Measurements from ENCODE around the gene CANX.
A peak's percentile ranks its signal among the peaks of the same experiment; 100 is the strongest.

CANX gene

GRCh38 chr5:179749857-179750508 is 51.2 kb downstream of the CANX start:
- no peak for DNase-seq (ENCODE audit: low read depth in 2 of 2)

DNA sequence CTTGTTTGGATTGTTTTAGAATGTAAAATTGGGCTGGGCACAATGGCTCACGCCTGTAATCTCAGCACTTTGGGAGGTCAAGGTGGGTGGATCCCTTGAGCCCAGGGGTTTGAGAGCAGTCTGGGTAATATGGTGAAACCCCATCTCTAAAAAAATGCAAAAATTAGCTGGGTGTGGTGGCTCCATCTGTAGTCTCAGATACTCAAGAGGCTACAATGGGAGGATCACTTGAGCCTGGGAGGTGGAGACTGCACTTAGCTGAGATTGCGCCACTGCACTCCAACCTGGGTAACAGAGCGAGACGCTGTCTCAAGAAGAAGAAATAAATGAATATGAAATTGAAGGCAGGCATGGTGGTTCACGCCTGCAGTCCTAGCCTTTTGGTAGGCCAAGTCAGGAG is 55.2 kb downstream of the CANX start:
- no peak for DNase-seq (ENCODE audit: low read depth in 2 of 2)

GRCh38 chr5:179755022-179755421 is 56.3 kb downstream of the CANX start:
- no peak for DNase-seq (ENCODE audit: low read depth in 2 of 2)

GRCh38 chr5:179758955-179759354 is 60.2 kb downstream of the CANX start:
- no peak for DNase-seq (ENCODE audit: low read depth in 2 of 2)

- DNase-seq (ENCODE audit: low read depth in 2 of 2) = no peak
Measured at GRCh38 chr5:179759581-179760551, 61.1 kb downstream of the CANX start.

GRCh38 chr5:179762079-179762780 is 63.5 kb downstream of the CANX start:
- no peak for DNase-seq (ENCODE audit: low read depth in 2 of 2)

GRCh38 chr5:179762781-179763176 is 64.0 kb downstream of the CANX start:
- no peak for DNase-seq (ENCODE audit: low read depth in 2 of 2)

GRCh38 chr5:179763215-179763945 is 64.6 kb downstream of the CANX start:
- DNase-seq (ENCODE audit: low read depth in 2 of 2) = peak; percentile 5 to 23

- no peak for DNase-seq (ENCODE audit: low read depth in 2 of 2)
Measured at GRCh38 chr5:179764056-179764455, 65.3 kb downstream of the CANX start.

- DNase-seq (ENCODE audit: low read depth in 2 of 2) = no peak
Measured at GRCh38 chr5:179765400-179765799, 66.6 kb downstream of the CANX start.

GRCh38 chr5:179766021-179766725 is 67.4 kb downstream of the CANX start:
- DNase-seq (ENCODE audit: low read depth in 2 of 2) = no peak

DNA sequence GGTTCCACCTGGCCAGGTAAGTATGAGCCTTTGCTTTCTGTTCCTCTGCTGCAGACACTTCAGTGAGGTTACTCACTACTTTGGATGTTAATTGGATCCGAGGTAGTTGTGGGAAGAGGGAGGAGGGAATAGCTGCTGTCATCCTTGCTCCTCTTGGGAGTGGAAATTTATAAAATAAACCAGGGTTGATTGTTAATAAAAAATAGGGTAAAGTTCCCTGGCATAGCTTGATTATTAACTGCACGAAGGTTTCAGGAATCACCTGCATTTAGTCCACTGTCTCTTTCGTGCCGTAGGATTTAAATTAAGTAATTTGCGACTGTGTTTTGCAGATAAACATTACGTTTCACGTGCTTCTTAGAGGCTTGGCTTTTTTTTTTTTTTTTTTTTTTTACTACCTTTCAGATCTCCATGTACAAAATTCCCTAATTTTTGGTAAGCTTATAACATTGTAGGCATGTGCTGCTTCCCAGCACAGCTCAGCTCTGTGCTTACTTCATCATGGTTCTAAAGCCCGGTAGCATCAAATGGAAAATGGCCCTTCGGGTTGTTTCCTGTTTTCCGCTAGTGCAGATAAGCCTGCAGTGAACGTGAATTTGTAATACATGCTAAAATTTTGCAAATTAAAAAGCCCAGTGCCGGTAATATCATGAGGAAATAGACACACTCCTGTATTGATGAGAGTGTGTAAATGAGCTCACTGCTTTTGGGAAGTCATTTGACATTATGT is 68.1 kb downstream of the CANX start:
- no peak for DNase-seq (ENCODE audit: low read depth in 2 of 2)

GRCh38 chr5:179767496-179768100 is 68.8 kb downstream of the CANX start:
- DNase-seq (ENCODE audit: low read depth in 2 of 2) = no peak

DNA sequence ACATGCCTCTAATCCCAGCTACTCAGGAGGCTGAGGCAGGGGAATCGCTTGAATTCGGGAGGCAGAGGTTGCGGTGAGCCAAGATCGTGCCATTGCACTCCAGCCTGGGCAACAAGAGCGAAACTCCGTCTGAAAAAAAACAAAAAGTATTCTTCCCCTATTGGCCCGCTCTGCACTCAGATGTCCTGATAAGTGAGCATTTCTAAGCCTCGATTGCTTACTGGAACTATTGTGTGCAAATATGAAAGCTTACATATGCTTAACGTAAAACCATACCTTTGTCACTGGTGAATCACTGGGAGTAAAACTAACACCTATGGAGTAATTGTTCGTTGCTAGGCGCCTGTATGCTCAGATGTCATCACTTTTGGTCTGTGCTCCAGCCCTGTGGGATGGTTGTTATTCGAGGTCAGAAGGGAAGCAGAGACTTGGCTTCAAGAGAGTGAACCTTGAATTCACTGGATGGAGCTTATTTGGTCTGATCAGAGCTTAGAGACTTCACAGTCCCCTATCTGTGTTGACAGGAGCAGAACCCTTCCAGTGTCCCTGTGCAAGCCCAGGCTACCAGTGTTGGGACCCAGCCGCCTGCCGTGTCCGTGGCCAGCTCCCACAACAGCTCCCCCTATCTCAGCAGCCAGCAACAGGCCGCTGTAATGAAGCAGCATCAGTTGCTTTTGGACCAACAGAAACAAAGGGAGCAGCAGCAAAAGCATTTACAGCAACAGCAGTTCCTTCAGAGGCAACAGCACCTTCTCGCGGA is 69.7 kb downstream of the CANX start:
- DNase-seq (ENCODE audit: low read depth in 2 of 2) = no peak

GRCh38 chr5:179769271-179769670 is 70.5 kb downstream of the CANX start:
- no peak for DNase-seq (ENCODE audit: low read depth in 2 of 2)

- no peak for DNase-seq (ENCODE audit: low read depth in 2 of 2)
Measured at GRCh38 chr5:179769796-179770195, 71.0 kb downstream of the CANX start.

DNA sequence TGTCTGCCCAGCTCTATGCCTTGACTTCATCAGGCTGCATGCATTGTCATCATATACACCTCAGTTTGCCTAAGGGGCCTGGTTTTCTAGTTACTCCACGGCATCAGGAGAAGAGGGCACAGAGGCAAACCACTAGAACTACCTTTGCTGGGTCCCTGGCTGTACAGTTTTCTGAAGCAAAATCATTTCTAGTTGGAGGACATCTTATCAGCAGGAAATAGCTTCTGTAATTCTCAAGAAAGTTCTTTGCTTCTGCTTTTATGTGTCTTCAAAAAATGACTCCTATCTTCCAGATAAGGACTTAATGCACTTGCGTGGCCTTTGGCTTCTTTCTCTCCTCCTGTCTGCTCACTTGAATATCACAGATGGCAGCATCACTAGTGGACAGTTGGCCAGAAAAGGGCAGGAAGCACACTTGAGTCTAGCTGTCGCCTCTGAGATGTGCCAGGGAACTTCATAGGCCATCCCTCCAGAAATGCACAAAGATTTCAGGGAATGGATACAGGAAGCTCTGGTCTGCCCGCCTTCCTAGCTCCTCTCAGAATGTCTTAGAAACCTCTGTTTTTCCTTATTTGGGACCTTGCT is 72.6 kb downstream of the CANX start:
- DNase-seq (ENCODE audit: low read depth in 2 of 2) = no peak

DNA sequence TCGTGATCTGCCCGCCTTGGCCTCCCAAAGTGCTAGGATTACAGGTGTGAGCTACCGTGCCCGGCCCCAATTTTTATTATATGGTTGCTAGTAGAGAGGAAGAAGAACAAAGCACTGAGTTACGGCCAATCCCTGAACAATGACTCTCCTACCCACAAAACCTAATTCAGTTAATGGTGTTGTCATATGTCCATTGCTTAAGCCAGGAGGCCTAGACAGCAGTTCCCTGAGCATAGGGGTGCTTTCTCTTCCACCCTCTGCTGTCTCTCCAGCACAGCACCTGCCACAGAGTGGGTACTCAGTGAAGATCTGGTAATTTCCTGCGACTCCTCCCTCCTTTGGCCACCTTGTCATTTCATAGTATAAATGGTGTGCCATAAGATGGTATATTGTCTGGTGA is 73.6 kb downstream of the CANX start:
- no peak for DNase-seq (ENCODE audit: low read depth in 2 of 2)

GRCh38 chr5:179773686-179774040 is 74.9 kb downstream of the CANX start:
- DNase-seq (ENCODE audit: low read depth in 2 of 2) = no peak
